Mesendoderm (in vitro differentiated cells): ENCODE measurements around the gene GRPEL2.
A peak's percentile ranks its signal among the peaks of the same experiment; 100 is the strongest.

ENCODE experiments used
- DNase-seq: peaks from one replicate; pipeline ENCODE4 v3.0.0; 2013
- H2AK5ac ChIP-seq: 2 replicates; pipeline ENCODE4 v1.6.1; 2013; ENCODE audit warnings: low read length, inconsistent platforms
- H2BK120ac ChIP-seq: 2 replicates; pipeline ENCODE4 v1.6.1; 2013; ENCODE audit warnings: low read depth, mild to moderate bottlenecking, low read length, moderate library complexity, mixed read lengths
- H2BK15ac ChIP-seq: replicated peaks from 2 replicates; pipeline ENCODE4 v1.6.1; 2013; ENCODE audit warnings: low read depth, mild to moderate bottlenecking, moderate library complexity
- H2BK5ac ChIP-seq: 2 replicates; pipeline ENCODE4 v1.6.1; 2013; ENCODE audit warnings: low read length, inconsistent platforms
- H3K18ac ChIP-seq: 2 replicates; pipeline ENCODE4 v1.6.1; 2013; ENCODE audit warnings: mild to moderate bottlenecking, low read length, mixed read lengths
- H3K23ac ChIP-seq: one replicate; pipeline ENCODE4 v1.6.1; 2013; ENCODE audit warnings: low read length
- H3K27ac ChIP-seq: 2 replicates; pipeline ENCODE4 v1.5.1; 2013; ENCODE audit warnings: low read depth, mild to moderate bottlenecking, inconsistent platforms, low read length, moderate library complexity
- H3K27me3 ChIP-seq: 2 replicates; pipeline ENCODE4 v1.6.1; 2013; ENCODE audit warnings: low read length, control low read depth, mild to moderate bottlenecking, inconsistent platforms; ENCODE audit not compliant: insufficient read depth, poor library complexity
- H3K36me3 ChIP-seq: 2 replicates; pipeline ENCODE4 v1.6.1; 2013; ENCODE audit warnings: low read length, inconsistent platforms; ENCODE audit not compliant: control insufficient read depth, insufficient read depth
- H3K4ac ChIP-seq: one replicate; pipeline ENCODE4 v1.6.1; 2013; ENCODE audit warnings: low read depth, mild to moderate bottlenecking, low read length, moderate library complexity
- H3K4me1 ChIP-seq: 2 replicates; pipeline ENCODE4 v1.6.1; 2013; ENCODE audit warnings: low read depth, low read length, inconsistent platforms; ENCODE audit not compliant: control insufficient read depth
- H3K4me2 ChIP-seq: 2 replicates; pipeline ENCODE4 v1.6.1; 2013; ENCODE audit warnings: low read length
- H3K4me3 ChIP-seq: 2 replicates; pipeline ENCODE4 v1.5.1; 2013; ENCODE audit warnings: mild to moderate bottlenecking, low read length
- H3K56ac ChIP-seq: one replicate; pipeline ENCODE4 v1.6.1; 2013; ENCODE audit warnings: low read length
- H3K79me1 ChIP-seq: 2 replicates; pipeline ENCODE4 v1.6.1; 2013; ENCODE audit warnings: low read length, inconsistent platforms
- H3K79me2 ChIP-seq: 2 replicates; pipeline ENCODE4 v1.6.1; 2013; ENCODE audit warnings: mild to moderate bottlenecking, low read length; ENCODE audit not compliant: control insufficient read depth, insufficient read depth
- H3K9ac ChIP-seq: 2 replicates; pipeline ENCODE4 v1.6.1; 2013; ENCODE audit warnings: low read length, inconsistent platforms
- H4K5ac ChIP-seq: one replicate; pipeline ENCODE4 v1.6.1; 2013; ENCODE audit warnings: low read length
- H4K8ac ChIP-seq: one replicate; pipeline ENCODE4 v1.6.1; 2013; ENCODE audit warnings: low read depth, mild to moderate bottlenecking, control low read depth, low read length, moderate library complexity
- WGBS: extraction: QIAGEN DNeasy Blood & Tissue Kit; methylation state at CpG from one replicate; pipeline ENCODE4 v1.1.7; 2013; ENCODE audit warnings: low lambda C conversion rate, missing lambda C conversion rate; ENCODE audit not compliant: insufficient coverage; ENCODE audit errors: extremely low coverage; 5-methylcytosine and 5-hydroxymethylcytosine counted together

The GRPEL2 gene

GRCh38 chr5:149341876-149342275 lies 3.4 kb upstream of the GRPEL2 start:
- Histone ChIP-seq H3K18ac (no peak overlapping the region), H3K23ac (no peak overlapping the region), H3K56ac (no peak overlapping the region), H3K4me3 (no peak overlapping the region), H3K4me1 (peaks cover 1% of the 10 kb centered on the region), H2AK5ac (no peak overlapping the region), H3K79me1 (peaks cover 6% of the 10 kb centered on the region), H3K36me3 (no peaks in the 10 kb centered on the region), H2BK120ac (no peak overlapping the region), H3K79me2 (peaks cover 11% of the 10 kb centered on the region), H3K4ac (no peak overlapping the region), H4K8ac (no peak overlapping the region), H3K27me3 (no peaks in the 10 kb centered on the region), H3K27ac (no peak overlapping the region), H3K9ac (no peak overlapping the region), H2BK15ac (no peak overlapping the region), H3K4me2 (no peak overlapping the region), H2BK5ac (no peak overlapping the region), H4K5ac (no peak overlapping the region)
- DNase-seq = no peak

DNA sequence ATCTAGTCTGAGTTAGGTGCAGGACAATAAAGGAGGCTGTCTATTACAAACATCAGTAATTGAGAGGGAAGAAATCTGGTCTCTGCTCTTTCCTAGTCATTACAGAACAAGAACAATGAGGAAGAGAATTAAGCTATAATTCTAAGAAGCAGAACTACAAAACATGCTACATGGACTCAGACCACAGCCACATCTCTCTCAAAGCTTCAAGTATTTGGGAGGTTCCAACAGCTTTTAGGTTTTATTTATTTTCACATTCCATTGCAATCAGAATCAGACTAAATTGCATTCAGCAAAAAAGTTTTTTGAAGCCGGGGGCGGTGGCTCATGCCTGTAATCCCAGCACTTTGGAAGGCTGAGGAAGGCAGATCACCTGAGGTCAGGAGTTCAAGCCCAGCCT lies 1.1 kb upstream of the GRPEL2 start:
- no peak overlapping the region for H3K4ac ChIP-seq
- H4K8ac ChIP-seq = no peak overlapping the region
- H3K79me1 ChIP-seq = peaks cover 14% of the 10 kb centered on the region
- no peak overlapping the region for H2BK120ac ChIP-seq
- H3K23ac ChIP-seq = no peak overlapping the region
- H3K27me3 ChIP-seq = no peaks in the 10 kb centered on the region
- no peak overlapping the region for H3K56ac ChIP-seq
- H2BK15ac ChIP-seq = no peak overlapping the region
- H3K4me2 ChIP-seq = no peak overlapping the region
- H3K36me3 ChIP-seq = peaks cover 1% of the 10 kb centered on the region
- H2BK5ac ChIP-seq = no peak overlapping the region
- no peak overlapping the region for H3K27ac ChIP-seq
- no peak overlapping the region for H3K18ac ChIP-seq
- H3K9ac ChIP-seq = no peak overlapping the region
- no peak for DNase-seq
- H3K4me1 ChIP-seq = peaks cover 1% of the 10 kb centered on the region
- H4K5ac ChIP-seq = no peak overlapping the region
- H2AK5ac ChIP-seq = no peak overlapping the region
- no CpG with 5 or more reads among the region's 2 CpGs for WGBS
- H3K79me2 ChIP-seq = peaks cover 18% of the 10 kb centered on the region
- no peak overlapping the region for H3K4me3 ChIP-seq

DNA sequence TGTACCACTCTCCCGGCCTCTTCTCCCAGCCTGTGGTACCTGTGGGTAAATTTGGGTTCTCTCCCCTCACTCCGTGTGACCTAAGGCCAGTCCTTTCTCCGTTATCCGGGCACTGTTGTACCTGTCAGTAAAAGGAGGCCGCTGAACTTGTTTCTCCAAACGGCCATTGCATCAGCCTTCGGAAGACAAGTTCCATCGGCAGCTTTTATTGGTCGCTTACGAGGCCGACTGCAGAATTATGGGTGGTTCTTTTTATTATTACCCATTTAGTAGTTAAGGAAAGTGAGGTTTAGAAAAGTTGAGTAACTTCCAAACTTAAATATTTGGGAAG lies 558 bp downstream of the GRPEL2 start:
- peak; percentile 54 for DNase-seq
- H3K27ac ChIP-seq = no peak overlapping the region

GRCh38 chr5:149348518-149348917 lies 3.2 kb downstream of the GRPEL2 start:
- H2BK5ac ChIP-seq = no peak overlapping the region
- no peak overlapping the region for H3K4me2 ChIP-seq
- no peak overlapping the region for H4K8ac ChIP-seq
- DNase-seq = no peak
- H4K5ac ChIP-seq = no peak overlapping the region
- WGBS = no CpG with 5 or more reads among the region's 1 CpG
- H3K4ac ChIP-seq = no peak overlapping the region
- H2AK5ac ChIP-seq = no peak overlapping the region
- H3K23ac ChIP-seq = no peak overlapping the region
- H3K27me3 ChIP-seq = no peaks in the 10 kb centered on the region
- no peak overlapping the region for H3K56ac ChIP-seq
- no peak overlapping the region for H3K4me3 ChIP-seq
- no peak overlapping the region for H2BK15ac ChIP-seq
- H3K9ac ChIP-seq = no peak overlapping the region
- H3K4me1 ChIP-seq = peaks cover 1% of the 10 kb centered on the region
- H3K18ac ChIP-seq = no peak overlapping the region
- no peak overlapping the region for H3K27ac ChIP-seq
- peaks cover 8% of the 10 kb centered on the region for H3K36me3 ChIP-seq
- H2BK120ac ChIP-seq = no peak overlapping the region
- peaks cover 18% of the 10 kb centered on the region for H3K79me1 ChIP-seq
- H3K79me2 ChIP-seq = peaks cover 18% of the 10 kb centered on the region

More for the DNA sequence above, 558 bp downstream of the GRPEL2 start:
- Histone ChIP-seq H2BK5ac (peak overlapping the region; percentile 36), H2BK120ac (no peak overlapping the region), H3K23ac (no peak overlapping the region), H3K56ac (peak overlapping the region; percentile 95), H4K5ac (peak overlapping the region; percentile 90), H2BK15ac (no peak overlapping the region), H3K9ac (peak overlapping the region; percentile 97), H3K36me3 (peaks cover 5% of the 10 kb centered on the region), H3K4me1 (peaks cover 1% of the 10 kb centered on the region), H4K8ac (no peak overlapping the region), H3K4me3 (peak overlapping the region; percentile 79), H2AK5ac (peak overlapping the region; percentile 47), H3K18ac (peak overlapping the region; percentile 15), H3K79me1 (peaks cover 15% of the 10 kb centered on the region), H3K4me2 (peak overlapping the region; percentile 90), H3K79me2 (peaks cover 18% of the 10 kb centered on the region), H3K4ac (peak overlapping the region; percentile 8), H3K27me3 (no peaks in the 10 kb centered on the region)
- WGBS = no CpG with 5 or more reads among the region's 11 CpGs

DNA sequence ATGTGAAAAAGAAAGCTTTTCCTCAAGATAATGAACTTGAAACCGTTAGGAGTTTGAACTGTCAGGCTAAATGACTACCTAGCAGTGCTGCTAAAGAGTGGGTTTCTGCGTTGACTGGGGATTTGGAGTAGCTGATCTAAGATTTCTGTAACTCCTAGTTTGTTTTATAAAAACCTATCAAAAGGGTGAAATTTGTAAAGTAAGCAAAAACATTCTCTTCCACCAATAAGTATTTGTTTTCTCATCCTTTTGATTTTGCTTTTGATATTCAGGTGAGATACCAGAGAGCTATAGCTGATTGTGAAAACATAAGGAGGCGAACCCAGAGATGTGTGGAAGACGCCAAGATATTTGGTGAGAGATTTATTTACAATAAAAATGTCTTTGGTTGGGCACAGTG lies 4.1 kb downstream of the GRPEL2 start:
- no peak overlapping the region for H4K8ac ChIP-seq
- H3K4me2 ChIP-seq = no peak overlapping the region
- H2AK5ac ChIP-seq = no peak overlapping the region
- no peak overlapping the region for H3K9ac ChIP-seq
- no CpG with 5 or more reads among the region's 4 CpGs for WGBS
- no peak overlapping the region for H3K56ac ChIP-seq
- no peak overlapping the region for H2BK5ac ChIP-seq
- peaks cover 18% of the 10 kb centered on the region for H3K79me1 ChIP-seq
- H3K18ac ChIP-seq = no peak overlapping the region
- H3K79me2 ChIP-seq = peaks cover 18% of the 10 kb centered on the region
- peaks cover 1% of the 10 kb centered on the region for H3K4me1 ChIP-seq
- no peak overlapping the region for H3K23ac ChIP-seq
- H2BK120ac ChIP-seq = no peak overlapping the region
- H3K4ac ChIP-seq = no peak overlapping the region
- no peak for DNase-seq
- no peaks in the 10 kb centered on the region for H3K27me3 ChIP-seq
- no peak overlapping the region for H3K4me3 ChIP-seq
- H3K27ac ChIP-seq = no peak overlapping the region
- no peak overlapping the region for H4K5ac ChIP-seq
- peaks cover 8% of the 10 kb centered on the region for H3K36me3 ChIP-seq
- H2BK15ac ChIP-seq = no peak overlapping the region

DNA sequence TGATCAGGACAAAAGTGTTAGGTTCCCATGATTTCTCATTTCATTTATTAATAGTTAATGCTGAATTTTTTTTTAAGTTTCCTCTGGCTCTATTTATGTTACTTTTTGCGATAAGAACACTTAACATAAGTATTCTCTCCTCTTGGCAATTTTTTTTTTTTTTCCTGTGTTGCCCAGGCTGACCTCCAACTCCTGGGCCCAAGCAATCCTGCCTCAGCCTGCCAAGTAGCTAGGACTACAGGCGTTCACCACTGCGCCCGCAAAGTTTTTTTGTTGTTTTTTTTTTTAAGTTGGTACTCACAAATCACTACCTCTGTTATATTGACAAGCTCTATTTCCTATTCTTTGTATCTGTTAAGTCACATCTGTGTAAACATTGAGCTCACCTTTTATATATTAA lies 6.9 kb downstream of the GRPEL2 start:
- no CpG with 5 or more reads among the region's 4 CpGs for WGBS
- peaks cover 8% of the 10 kb centered on the region for H3K36me3 ChIP-seq
- H3K23ac ChIP-seq = no peak overlapping the region

More for the DNA sequence above, 6.9 kb downstream of the GRPEL2 start:
- Histone ChIP-seq H3K4me2 (no peak overlapping the region), H3K79me1 (peaks cover 11% of the 10 kb centered on the region), H2AK5ac (no peak overlapping the region), H3K56ac (no peak overlapping the region), H4K8ac (no peak overlapping the region), H3K4me1 (no peaks in the 10 kb centered on the region), H2BK15ac (no peak overlapping the region), H2BK5ac (no peak overlapping the region), H3K4me3 (no peak overlapping the region), H4K5ac (no peak overlapping the region), H3K9ac (no peak overlapping the region), H3K4ac (no peak overlapping the region), H2BK120ac (no peak overlapping the region), H3K27me3 (no peaks in the 10 kb centered on the region), H3K27ac (no peak overlapping the region), H3K18ac (no peak overlapping the region), H3K79me2 (peaks cover 5% of the 10 kb centered on the region)
- DNase-seq = no peak
